Measurements from ENCODE around the gene RSPH9.
"Not testable (repeated sequence)": the region's sequence is repeated elsewhere in the genome, so short reads cannot be mapped to it uniquely, and the experiment has no call there.

RSPH9 gene

GRCh38 chr6:43629505-43630300 lies 15.1 kb upstream of the RSPH9 start:
- FAIRE-seq = peak; percentile 5

- FAIRE-seq = no peak
Measured at GRCh38 chr6:43630980-43631619, 13.7 kb upstream of the RSPH9 start.

GRCh38 chr6:43633002-43633401 lies 11.8 kb upstream of the RSPH9 start:
- FAIRE-seq = not testable (repeated sequence)

GRCh38 chr6:43634702-43635303 lies 10.0 kb upstream of the RSPH9 start:
- no peak for FAIRE-seq

- FAIRE-seq = no peak
Measured at GRCh38 chr6:43635387-43636307, 9.2 kb upstream of the RSPH9 start, which contains the start of gene MAD2L1BP. Gene MAD2L1BP (plus strand): TSS chr6:43635840. CDS start chr6:43635876, 36 bp downstream.

GRCh38 chr6:43636308-43636659 lies 8.6 kb upstream of the RSPH9 start:
- FAIRE-seq = no peak

- FAIRE-seq = no peak
Measured at GRCh38 chr6:43639984-43640800, 4.6 kb upstream of the RSPH9 start.

- no peak for FAIRE-seq
Measured at GRCh38 chr6:43645613-43645964, 753 bp downstream of the RSPH9 start.

GRCh38 chr6:43647613-43648012 lies 2.8 kb downstream of the RSPH9 start:
- FAIRE-seq = no peak

- no peak for FAIRE-seq
Measured at GRCh38 chr6:43648248-43648647, 3.4 kb downstream of the RSPH9 start.

GRCh38 chr6:43652822-43653221 lies 8.0 kb downstream of the RSPH9 start:
- FAIRE-seq = not testable (repeated sequence)

GRCh38 chr6:43657221-43657802 lies 12.5 kb downstream of the RSPH9 start:
- FAIRE-seq = no peak

GRCh38 chr6:43658161-43658560 lies 13.3 kb downstream of the RSPH9 start:
- no peak for FAIRE-seq

GRCh38 chr6:43662948-43663347 lies 18.1 kb downstream of the RSPH9 start:
- FAIRE-seq = not testable (repeated sequence)

GRCh38 chr6:43665376-43665775 lies 20.5 kb downstream of the RSPH9 start:
- FAIRE-seq = no peak

GRCh38 chr6:43666196-43666920 lies 21.5 kb downstream of the RSPH9 start:
- no peak for FAIRE-seq

- FAIRE-seq = no peak
Measured at GRCh38 chr6:43667245-43668150, 22.7 kb downstream of the RSPH9 start.

GRCh38 chr6:43668151-43669028 lies 23.6 kb downstream of the RSPH9 start:
- FAIRE-seq = no peak
